ENCODE data around the gene ANKRD44.

DNA sequence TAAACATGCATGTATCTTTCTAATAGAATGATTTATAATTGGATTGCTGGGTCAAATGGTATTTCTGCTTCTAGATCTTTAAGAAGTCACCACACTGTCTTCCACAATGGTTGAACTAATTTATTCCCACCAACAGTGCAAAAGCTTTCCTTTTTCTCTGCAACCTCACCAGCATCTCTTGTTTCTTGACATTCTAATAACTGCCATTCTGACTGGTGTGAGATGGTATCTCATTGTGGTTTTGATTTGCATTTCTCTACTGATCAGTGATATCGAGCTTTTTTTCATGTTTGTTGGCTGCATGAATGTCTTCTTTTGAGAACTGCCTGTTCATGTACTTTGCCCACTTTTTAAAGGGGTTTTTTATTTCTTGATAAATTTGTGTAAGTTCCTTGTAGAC is 182.5 kb downstream of the ANKRD44 start:
- TF ChIP-seq EZH2phosphoT487 (IDR thresholded peaks at IDR 0.05; ENCODE audit: insufficient read depth, low read depth) = no peak
- no peak for TF ChIP-seq EZH2 (IDR thresholded peaks at IDR 0.05; ENCODE audit: insufficient read depth, poor library complexity, severe bottlenecking)
